Thyroid gland (tissue), 4 donors: ENCODE measurements around the gene DLL3. TPM values are rescaled to one million over a fixed set of nuclear protein-coding genes. Genes with fewer than 3 reads are reported as not detected.
A peak's percentile ranks its signal among the peaks of the same experiment; 100 is the strongest.
"Not testable (repeated sequence)": the region's sequence is repeated elsewhere in the genome, so short reads cannot be mapped to it uniquely, and the experiment has no call there.

Experiments used
- DNase-seq, 2 donors: peaks; one replicate each; pipeline ENCODE4 v3.0.0-alpha.2; 2019
- H3K27ac ChIP-seq, 3 donors: fragments of 200-600 bp; sonication (generic); 1 replicate in 2 of 3; 2 replicates in 1 of 3; pipeline ENCODE4 v1.5.1; 2016 to 2019; ENCODE audit warnings: mild to moderate bottlenecking in 1 of 3, moderate library complexity in 1 of 3
- H3K27me3 ChIP-seq: fragments of 200-600 bp; sonication (generic); one replicate; pipeline ENCODE4 v1.5.1; 2019
- H3K36me3 ChIP-seq, 2 donors: fragments of 200-600 bp; sonication (generic); one replicate each; pipeline ENCODE4 v1.5.1; 2016 to 2019
- H3K4me1 ChIP-seq, 2 donors: fragments of 200-600 bp; sonication (generic); one replicate each; pipeline ENCODE4 v1.5.1; 2017 to 2019
- H3K4me3 ChIP-seq, 3 donors: fragments of 200-600 bp; sonication (generic); replicated peaks in 1 of 3; 1 replicate in 2 of 3; 2 replicates in 1 of 3; pipeline ENCODE4 v1.5.1; 2016; ENCODE audit warnings: mild to moderate bottlenecking in 1 of 3
- H3K9me3 ChIP-seq: fragments of 200-600 bp; sonication (generic); one replicate; pipeline ENCODE4 v1.5.1; 2017
- POLR2A ChIP-seq, 2 donors: fragments of 450-650 bp; IDR thresholded peaks; one replicate each; pipeline ENCODE4 v1.6.1; 2017; ENCODE audit warnings: antibody characterized with exemption in 2 of 2, mild to moderate bottlenecking in 2 of 2, moderate library complexity in 1 of 2
- WGBS, 2 donors: methylation state at CpG; one replicate each; pipeline ENCODE4 v1.1.5; 2017; 5-methylcytosine and 5-hydroxymethylcytosine counted together
- intact Hi-C: fragments of 100-400 bp; cut with DNase I; formaldehyde crosslinking; loops from one replicate; pipeline ENCODE4 v1.15.1; 2023
- total RNA-seq, 4 donors: library from RNA; depleted of rRNA; stranded (reverse); fragments of >200 nt; gene quantifications; one replicate each; pipeline ENCODE4 v1.2.3, GENCODE V29; 2016
- TF ChIP-seq, protein P1 (sequence below), 6 experiments: fragments of 200-600 bp in 3 of 6; fragments of 450-650 bp in 3 of 6; sonication (generic) in 3 of 6; IDR thresholded peaks; one replicate each; pipeline ENCODE4 v1.5.1; 2016 to 2019; ENCODE audit warnings: antibody characterized with exemption in 6 of 6, mild to moderate bottlenecking in 2 of 6, inconsistent platforms in 1 of 6, moderate library complexity in 1 of 6

The DLL3 gene
- total RNA-seq, 4 donors from 2014 or later: 0.56 TPM; not detected in 3

DNA sequence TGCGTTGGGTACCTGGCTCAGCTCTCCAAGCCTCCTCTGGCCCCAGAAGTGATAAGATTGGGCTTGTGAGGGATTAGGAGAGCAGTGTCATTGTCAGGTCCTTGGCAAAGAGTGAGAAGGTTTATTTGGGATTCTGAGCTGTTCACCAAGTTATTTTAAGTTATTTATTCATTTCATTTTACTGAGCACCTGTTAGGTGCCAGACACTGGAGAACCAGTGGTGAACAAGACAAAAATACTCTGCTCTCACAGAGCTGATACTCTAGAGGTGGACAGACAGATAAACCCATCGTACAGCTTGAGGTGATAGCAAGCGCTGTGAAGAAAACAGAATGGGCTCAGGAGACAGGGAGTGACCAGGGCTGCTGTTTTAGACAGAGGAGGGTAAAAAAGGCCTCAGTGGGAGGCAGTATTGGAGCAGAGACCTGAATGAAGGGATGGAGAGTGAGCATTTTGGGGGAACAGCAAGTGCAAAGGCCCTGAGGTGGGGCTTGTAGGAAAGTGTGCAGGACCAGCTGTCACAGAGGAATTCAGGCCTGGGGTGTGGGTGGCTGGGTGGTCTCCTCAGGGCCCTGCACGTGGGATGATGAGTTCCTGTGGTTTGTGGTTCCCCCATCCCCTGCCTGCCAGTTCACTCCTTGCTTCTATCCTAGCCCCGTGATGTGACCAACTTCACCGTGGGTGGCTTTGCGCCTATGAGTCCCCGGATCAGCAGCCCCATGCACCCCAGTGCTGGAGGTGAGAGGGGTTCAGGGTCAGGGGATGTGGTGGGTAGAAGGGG is 26.8 kb upstream of the DLL3 start:
- 89 to 95% methylated on average over 8 of the region's 8 CpGs for WGBS, 2 donors
- H3K27me3 ChIP-seq: no peaks in the 10 kb centered on the region
- no peaks in the 10 kb centered on the region for H3K4me1 ChIP-seq
- no peak for DNase-seq
- TF ChIP-seq POLR2A (IDR thresholded peaks at IDR 0.05): no peak
- TF ChIP-seq, protein P1, sequence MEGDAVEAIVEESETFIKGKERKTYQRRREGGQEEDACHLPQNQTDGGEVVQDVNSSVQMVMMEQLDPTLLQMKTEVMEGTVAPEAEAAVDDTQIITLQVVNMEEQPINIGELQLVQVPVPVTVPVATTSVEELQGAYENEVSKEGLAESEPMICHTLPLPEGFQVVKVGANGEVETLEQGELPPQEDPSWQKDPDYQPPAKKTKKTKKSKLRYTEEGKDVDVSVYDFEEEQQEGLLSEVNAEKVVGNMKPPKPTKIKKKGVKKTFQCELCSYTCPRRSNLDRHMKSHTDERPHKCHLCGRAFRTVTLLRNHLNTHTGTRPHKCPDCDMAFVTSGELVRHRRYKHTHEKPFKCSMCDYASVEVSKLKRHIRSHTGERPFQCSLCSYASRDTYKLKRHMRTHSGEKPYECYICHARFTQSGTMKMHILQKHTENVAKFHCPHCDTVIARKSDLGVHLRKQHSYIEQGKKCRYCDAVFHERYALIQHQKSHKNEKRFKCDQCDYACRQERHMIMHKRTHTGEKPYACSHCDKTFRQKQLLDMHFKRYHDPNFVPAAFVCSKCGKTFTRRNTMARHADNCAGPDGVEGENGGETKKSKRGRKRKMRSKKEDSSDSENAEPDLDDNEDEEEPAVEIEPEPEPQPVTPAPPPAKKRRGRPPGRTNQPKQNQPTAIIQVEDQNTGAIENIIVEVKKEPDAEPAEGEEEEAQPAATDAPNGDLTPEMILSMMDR (IDR thresholded peaks at IDR 0.05): no peak
- no peak overlapping the region for H3K27ac ChIP-seq
- H3K36me3 ChIP-seq: peaks cover 83 to 86% of the 10 kb centered on the region in 2 donors
- intact Hi-C loops: loop anchor here (2.0 kb wide), 1 partner anchor 61 kb away; the partner anchor contains the start of gene EID2B
- no peak overlapping the region for H3K4me3 ChIP-seq
- no peaks in the 10 kb centered on the region for H3K9me3 ChIP-seq

DNA sequence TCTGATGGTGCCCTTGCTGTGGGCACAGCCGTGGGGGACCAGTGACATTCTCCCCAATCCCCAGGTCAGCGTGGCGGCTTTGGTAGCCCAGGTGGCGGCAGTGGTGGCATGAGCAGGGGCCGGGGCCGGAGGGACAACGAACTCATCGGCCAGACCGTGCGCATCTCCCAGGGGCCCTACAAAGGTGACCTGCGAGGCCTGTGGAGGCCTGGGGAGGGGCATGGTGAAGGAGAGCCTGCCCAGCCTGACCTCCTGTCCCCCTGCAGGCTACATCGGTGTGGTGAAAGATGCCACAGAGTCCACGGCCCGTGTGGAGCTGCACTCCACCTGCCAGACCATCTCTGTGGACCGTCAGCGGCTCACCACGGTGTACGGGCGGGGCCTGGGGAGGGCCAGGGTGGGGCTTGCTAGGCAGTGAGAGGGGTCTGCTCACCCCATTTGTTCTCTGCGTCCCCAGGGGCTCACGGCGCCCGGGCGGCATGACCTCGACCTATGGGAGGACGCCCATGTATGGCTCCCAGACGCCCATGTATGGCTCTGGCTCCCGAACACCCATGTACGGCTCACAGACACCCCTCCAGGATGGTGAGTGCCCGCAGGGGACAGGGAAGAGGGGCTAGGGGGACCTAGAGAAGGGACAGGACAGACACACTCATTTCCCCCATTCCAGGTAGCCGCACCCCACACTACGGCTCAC is 25.9 kb upstream of the DLL3 start:
- no peak for DNase-seq
- TF ChIP-seq, protein P1 (IDR thresholded peaks at IDR 0.05): no peak
- no peak for TF ChIP-seq POLR2A (IDR thresholded peaks at IDR 0.05)
- intact Hi-C loops: loop anchor here (2.0 kb wide), 1 partner anchor 60 kb away; the partner anchor contains the start of gene EID2B
- Histone ChIP-seq H3K27me3 (no peaks in the 10 kb centered on the region), H3K4me3 (no peak overlapping the region), H3K27ac (no peak overlapping the region), H3K9me3 (no peaks in the 10 kb centered on the region), H3K36me3 (peaks cover 74 to 77% of the 10 kb centered on the region in 2 donors), H3K4me1 (no peaks in the 10 kb centered on the region)
- whole genome bisulfite sequencing, 2 donors: 92 to 94% methylated on average over 24 to 26 of the region's 32 CpGs

DNA sequence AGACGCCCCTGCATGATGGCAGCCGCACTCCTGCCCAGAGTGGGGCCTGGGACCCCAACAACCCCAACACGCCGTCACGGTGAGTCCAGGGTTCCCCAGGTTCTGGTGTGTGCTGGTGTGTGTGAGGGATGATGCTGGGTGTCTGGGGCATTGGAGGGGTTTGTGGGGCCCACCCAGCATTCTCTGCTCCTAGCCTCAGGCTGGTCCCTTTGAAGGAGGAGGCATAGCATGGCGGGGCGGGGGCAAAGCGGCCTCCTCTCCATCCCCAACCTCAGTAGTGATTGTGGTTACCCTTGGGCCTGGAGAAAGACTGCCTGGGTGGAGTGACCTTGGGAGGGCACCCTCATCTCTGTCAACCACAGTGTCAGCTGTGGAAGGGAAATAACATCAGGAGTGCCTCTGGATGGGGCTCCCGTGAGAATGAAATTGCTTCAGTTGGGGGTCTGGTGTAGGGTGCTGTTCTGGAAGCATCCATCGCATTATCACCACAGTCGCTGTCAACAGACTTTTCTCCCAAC is 25.2 kb upstream of the DLL3 start:
- Histone ChIP-seq H3K27ac (no peak overlapping the region), H3K36me3 (peaks cover 67 to 71% of the 10 kb centered on the region in 2 donors), H3K4me3 (no peak overlapping the region), H3K4me1 (no peaks in the 10 kb centered on the region), H3K9me3 (no peaks in the 10 kb centered on the region), H3K27me3 (no peaks in the 10 kb centered on the region)
- 85 to 95% methylated on average over 7 to 10 of the region's 11 CpGs for WGBS, 2 donors
- intact Hi-C loops: loop anchor here (2.0 kb wide), 1 partner anchor 59 kb away; the partner anchor contains the start of gene EID2B
- DNase-seq: no peak
- no peak for TF ChIP-seq POLR2A (IDR thresholded peaks at IDR 0.05)

DNA sequence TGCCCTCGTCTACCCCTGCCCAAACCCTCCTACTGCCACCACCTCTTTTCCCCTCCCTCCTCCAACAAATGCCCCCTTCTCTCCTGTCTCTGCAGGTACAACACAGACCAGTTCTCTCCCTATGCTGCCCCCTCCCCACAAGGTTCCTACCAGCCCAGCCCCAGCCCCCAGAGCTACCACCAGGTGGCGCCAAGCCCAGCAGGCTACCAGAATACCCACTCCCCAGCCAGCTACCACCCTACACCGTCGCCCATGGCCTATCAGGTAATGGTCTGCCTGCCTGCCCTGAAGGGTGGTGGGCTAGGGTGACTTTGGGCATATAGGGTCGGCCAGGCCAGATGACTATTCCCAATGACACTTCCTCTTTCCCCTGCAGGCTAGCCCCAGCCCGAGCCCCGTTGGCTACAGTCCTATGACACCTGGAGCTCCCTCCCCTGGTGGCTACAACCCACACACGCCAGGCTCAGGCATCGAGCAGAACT is 24.6 kb upstream of the DLL3 start:
- 63 to 64% methylated on average over 7 to 8 of the region's 9 CpGs for WGBS, 2 donors
- Histone ChIP-seq H3K27ac (no peak overlapping the region), H3K9me3 (no peaks in the 10 kb centered on the region), H3K4me3 (no peak overlapping the region), H3K36me3 (peaks cover 61 to 64% of the 10 kb centered on the region in 2 donors), H3K4me1 (peaks cover 0 to under 1% of the 10 kb centered on the region in 2 donors), H3K27me3 (no peaks in the 10 kb centered on the region)
- peak; percentile 58 to 59 for DNase-seq
- no peak for TF ChIP-seq POLR2A (IDR thresholded peaks at IDR 0.05)
- TF ChIP-seq, protein P1 (IDR thresholded peaks at IDR 0.05): peak; percentile 50 to 76 (median 63)
- intact Hi-C loops: no loop called here

DNA sequence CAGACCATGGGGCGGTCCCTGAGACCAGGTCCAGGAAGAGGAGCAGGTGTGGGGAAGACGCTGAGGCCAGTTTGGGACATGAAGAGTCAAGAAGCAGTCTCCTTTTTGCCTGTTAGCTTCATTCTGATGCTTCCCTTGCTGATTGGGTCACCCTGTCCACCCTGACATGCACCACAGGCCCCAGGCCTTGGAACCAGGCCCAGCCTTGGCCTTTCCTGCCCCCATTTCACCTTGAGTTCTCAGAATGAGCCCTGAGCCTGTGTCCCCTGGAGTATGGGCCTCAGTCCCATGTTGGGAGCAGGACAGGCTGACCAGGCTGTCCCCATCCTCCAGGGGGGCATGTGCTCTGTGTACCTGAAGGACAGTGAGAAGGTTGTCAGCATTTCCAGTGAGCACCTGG is 23.0 kb upstream of the DLL3 start:
- H3K27ac ChIP-seq: no peak overlapping the region
- TF ChIP-seq, protein P1 (IDR thresholded peaks at IDR 0.05): no peak
- no peak for TF ChIP-seq POLR2A (IDR thresholded peaks at IDR 0.05)
- DNase-seq: no peak
- intact Hi-C loops: no loop called here
- peaks cover 7 to 12% of the 10 kb centered on the region in 2 donors for H3K4me1 ChIP-seq
- H3K9me3 ChIP-seq: no peaks in the 10 kb centered on the region
- no peaks in the 10 kb centered on the region for H3K27me3 ChIP-seq
- 100% methylated on average over 1 to 2 of the region's 2 CpGs for WGBS, 2 donors
- H3K36me3 ChIP-seq: peaks cover 45 to 49% of the 10 kb centered on the region in 2 donors
- H3K4me3 ChIP-seq: no peak overlapping the region

DNA sequence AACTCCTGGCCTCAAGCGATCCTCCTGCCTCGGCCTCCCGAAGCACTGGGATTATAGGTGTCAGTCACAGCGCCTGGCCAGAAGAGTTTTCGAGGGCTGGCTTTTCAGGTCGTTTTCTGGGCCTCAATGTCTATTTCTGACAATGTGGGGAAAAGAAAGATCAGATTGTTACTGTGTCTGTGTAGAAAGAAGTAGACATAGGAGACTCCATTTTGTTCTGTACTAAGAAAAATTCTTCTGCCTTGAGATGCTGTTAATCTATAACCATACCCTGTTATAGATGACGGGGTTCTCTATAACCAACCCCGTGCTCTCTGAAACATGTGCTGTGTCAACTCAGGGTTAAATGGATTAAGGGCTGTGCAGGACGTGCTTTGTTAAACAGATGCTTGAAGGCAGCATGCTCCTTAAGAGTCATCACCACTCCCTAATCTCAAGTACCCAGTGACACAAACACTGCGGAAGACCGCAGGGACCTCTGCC is 19.4 kb upstream of the DLL3 start:
- peaks cover 17 to 20% of the 10 kb centered on the region in 2 donors for H3K4me1 ChIP-seq
- peak in 1 of 2 donors; percentile 18 for DNase-seq
- intact Hi-C loops, H3K9me3 ChIP-seq, H3K4me3 ChIP-seq, H3K27me3 ChIP-seq: not testable (repeated sequence)
- H3K27ac ChIP-seq: peak overlapping the region in 2 of 3 donors; percentile 80 to 94
- WGBS, 2 donors: 55 to 58% methylated on average over 11 of the region's 11 CpGs
- H3K36me3 ChIP-seq: peaks cover 12 to 16% of the 10 kb centered on the region in 2 donors
